Spleen (tissue), 7 donors: Measurements from ENCODE around the gene YARS1.

Experiments used
- POLR2AphosphoS5 ChIP-seq, 3 donors: sonication (generic); formaldehyde crosslinking; IDR thresholded peaks; one replicate each; pipeline ENCODE4 v1.5.1; 2017; ENCODE audit warnings: antibody characterized with exemption in 3 of 3
- TF ChIP-seq, protein P1 (sequence below), 11 experiments: fragments of 200-600 bp in 7 of 11; fragments of 450-650 bp in 4 of 11; sonication (generic) in 4 of 11; IDR thresholded peaks in 8 of 11; conservative IDR thresholded peaks in 3 of 11; 1 replicate in 7 of 11; 2 replicates in 4 of 11; pipeline versions ENCODE4 v1.4.0 to v1.8.0; 2016 to 2021; ENCODE audit warnings: antibody characterized with exemption in 11 of 11, inconsistent platforms in 4 of 11, mild to moderate bottlenecking in 1 of 11
- donor health status: DM: no; HTN: no; CAD: no; lungs with moderate emphysema.
- donor health status: DM: no; HTN: no; CAD: no.
- donor health status: DM: no; HTN: no; CAD: no.

DNA sequence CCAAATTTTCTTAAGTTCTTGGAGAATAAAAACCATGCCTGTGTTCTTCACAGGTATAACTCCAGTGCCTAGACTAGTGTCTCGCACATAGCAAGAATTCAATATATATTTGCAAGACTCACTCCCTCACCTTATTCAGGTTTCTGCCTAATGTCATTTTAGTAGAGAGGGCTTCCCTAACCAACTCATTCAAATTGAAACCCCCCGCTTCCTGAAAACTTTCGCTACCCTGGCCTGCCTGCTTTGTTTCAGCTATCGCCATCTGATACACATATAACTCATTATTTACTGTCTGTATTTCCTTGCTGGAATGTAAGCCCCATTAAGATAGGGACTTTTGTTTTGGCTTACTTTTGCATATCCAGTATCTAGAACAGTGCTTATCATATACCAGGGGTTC is 8.6 kb downstream of the YARS1 start:
- TF ChIP-seq POLR2AphosphoS5 (IDR thresholded peaks at IDR 0.05), result no peak
- TF ChIP-seq, protein P1, sequence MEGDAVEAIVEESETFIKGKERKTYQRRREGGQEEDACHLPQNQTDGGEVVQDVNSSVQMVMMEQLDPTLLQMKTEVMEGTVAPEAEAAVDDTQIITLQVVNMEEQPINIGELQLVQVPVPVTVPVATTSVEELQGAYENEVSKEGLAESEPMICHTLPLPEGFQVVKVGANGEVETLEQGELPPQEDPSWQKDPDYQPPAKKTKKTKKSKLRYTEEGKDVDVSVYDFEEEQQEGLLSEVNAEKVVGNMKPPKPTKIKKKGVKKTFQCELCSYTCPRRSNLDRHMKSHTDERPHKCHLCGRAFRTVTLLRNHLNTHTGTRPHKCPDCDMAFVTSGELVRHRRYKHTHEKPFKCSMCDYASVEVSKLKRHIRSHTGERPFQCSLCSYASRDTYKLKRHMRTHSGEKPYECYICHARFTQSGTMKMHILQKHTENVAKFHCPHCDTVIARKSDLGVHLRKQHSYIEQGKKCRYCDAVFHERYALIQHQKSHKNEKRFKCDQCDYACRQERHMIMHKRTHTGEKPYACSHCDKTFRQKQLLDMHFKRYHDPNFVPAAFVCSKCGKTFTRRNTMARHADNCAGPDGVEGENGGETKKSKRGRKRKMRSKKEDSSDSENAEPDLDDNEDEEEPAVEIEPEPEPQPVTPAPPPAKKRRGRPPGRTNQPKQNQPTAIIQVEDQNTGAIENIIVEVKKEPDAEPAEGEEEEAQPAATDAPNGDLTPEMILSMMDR (IDR thresholded peaks at IDR 0.05 in 8 of 11, conservative IDR thresholded peaks at IDR 0.05 in 3 of 11), result no peak
